Ishikawa (cell line): ENCODE results near the gene PRKCE.

Experiments used
- CEBPB ChIP-seq: IDR thresholded peaks from 2 replicates; pipeline ENCODE4 v1.6.1; 2012
- CREB1 ChIP-seq: IDR thresholded peaks from 2 replicates; pipeline ENCODE4 v1.6.1; 2012; ENCODE audit warnings: low read depth
- EGR1 ChIP-seq: IDR thresholded peaks from 2 replicates; pipeline ENCODE4 v1.6.1; 2012
- EP300 ChIP-seq: IDR thresholded peaks from 2 replicates; pipeline ENCODE4 v1.6.1; 2012; ENCODE audit warnings: borderline replicate concordance
- FOXM1 ChIP-seq: IDR thresholded peaks from 2 replicates; pipeline ENCODE4 v1.6.1; 2012; ENCODE audit warnings: low read depth, borderline replicate concordance
- NFIC ChIP-seq: IDR thresholded peaks from 2 replicates; pipeline ENCODE4 v1.6.1; 2012
- RAD21 ChIP-seq: IDR thresholded peaks from 2 replicates; pipeline ENCODE4 v1.6.1; 2012; ENCODE audit warnings: low read depth
- REST ChIP-seq: IDR thresholded peaks from 2 replicates; pipeline ENCODE4 v1.6.1; 2012; ENCODE audit warnings: low read depth, mild to moderate bottlenecking
- TAF1 ChIP-seq: IDR thresholded peaks from 2 replicates; pipeline ENCODE4 v1.6.1; 2012; ENCODE audit warnings: low read depth, mild to moderate bottlenecking
- TCF12 ChIP-seq: IDR thresholded peaks from 2 replicates; pipeline ENCODE4 v1.6.1; 2012; ENCODE audit warnings: low read depth
- TEAD4 ChIP-seq: IDR thresholded peaks from 2 replicates; pipeline ENCODE4 v1.6.1; 2012
- USF1 ChIP-seq: IDR thresholded peaks from 2 replicates; pipeline ENCODE4 v1.6.1; 2012
- YY1 ChIP-seq: IDR thresholded peaks from 2 replicates; pipeline ENCODE4 v1.6.1; 2012; ENCODE audit warnings: low read depth
- ZBTB7A ChIP-seq: IDR thresholded peaks from 2 replicates; pipeline ENCODE4 v1.6.1; 2012; ENCODE audit warnings: low read depth
- TF ChIP-seq, protein P1 (sequence below): IDR thresholded peaks from 2 replicates; pipeline ENCODE4 v1.6.1; 2012

Gene PRKCE

DNA sequence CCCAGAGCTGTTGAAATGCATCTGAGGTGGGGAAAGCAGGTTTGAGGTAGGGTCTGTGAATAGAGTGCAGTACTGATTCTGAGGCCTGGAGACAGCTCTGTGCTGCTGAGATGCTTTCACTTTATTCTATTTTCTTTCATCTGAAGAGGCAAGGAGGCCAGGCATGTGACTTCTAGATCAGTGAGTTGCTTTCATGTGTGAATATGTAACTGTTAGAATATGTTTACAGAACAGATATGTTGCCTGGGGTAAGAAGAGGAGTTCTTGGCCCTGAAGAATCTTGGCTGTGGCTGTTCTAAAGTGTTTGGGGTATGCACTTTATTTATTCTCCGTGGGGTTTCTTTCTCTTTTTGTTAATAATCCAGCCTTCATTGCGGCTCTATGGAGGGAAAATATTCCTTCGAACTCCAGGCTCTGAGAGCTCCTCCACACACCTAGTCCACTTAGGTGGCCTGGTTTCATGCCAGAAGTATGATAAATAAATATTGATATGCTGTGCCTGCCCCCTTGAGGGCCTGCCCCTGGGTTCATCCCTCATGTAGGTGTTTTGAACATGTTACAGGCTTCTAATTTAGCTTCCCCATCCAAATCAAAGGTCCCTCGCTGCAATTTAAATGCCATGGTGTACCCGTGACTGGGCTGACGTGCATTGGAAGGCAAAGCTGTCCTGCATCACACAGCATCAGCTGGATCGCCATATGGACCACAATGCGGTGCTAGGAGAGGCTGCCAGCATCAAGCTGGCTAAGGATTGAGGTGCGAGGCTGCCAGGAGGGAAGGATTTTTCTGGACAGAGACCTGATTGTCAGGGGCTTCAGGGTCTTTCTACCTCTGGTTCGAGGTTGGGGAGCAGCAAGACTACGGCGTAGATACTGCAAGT is 102.9 kb downstream of the PRKCE start:
- TF ChIP-seq CREB1 (no peak), REST (no peak), ZBTB7A (no peak), EP300 (no peak), USF1 (no peak), TCF12 (no peak), EGR1 (no peak), TEAD4 (no peak), YY1 (no peak), CEBPB (no peak), RAD21 (no peak), NFIC (no peak), TAF1 (no peak), FOXM1 (no peak)
- TF ChIP-seq, protein P1, sequence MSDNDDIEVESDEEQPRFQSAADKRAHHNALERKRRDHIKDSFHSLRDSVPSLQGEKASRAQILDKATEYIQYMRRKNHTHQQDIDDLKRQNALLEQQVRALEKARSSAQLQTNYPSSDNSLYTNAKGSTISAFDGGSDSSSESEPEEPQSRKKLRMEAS: no peak

- TF ChIP-seq EP300 (no peak), FOXM1 (no peak), TEAD4 (no peak), TCF12 (no peak), TAF1 (no peak), REST (no peak), NFIC (no peak)
Observed at GRCh38 chr2:45755585-45756335, 104.3 kb downstream of the PRKCE start.

- TF ChIP-seq TCF12 (no peak), CREB1 (no peak), NFIC (no peak), FOXM1 (no peak), TEAD4 (no peak), USF1 (no peak), CEBPB (no peak), YY1 (no peak), EGR1 (no peak), REST (no peak), EP300 (no peak), TAF1 (no peak), RAD21 (no peak), ZBTB7A (no peak)
- TF ChIP-seq, protein P1: no peak
Observed at GRCh38 chr2:45758018-45758417, 106.5 kb downstream of the PRKCE start.

- no peak for TF ChIP-seq TAF1
- TF ChIP-seq, protein P1: no peak
- no peak for TF ChIP-seq REST
- TF ChIP-seq RAD21: no peak
- TF ChIP-seq EP300: no peak
Observed at GRCh38 chr2:45759310-45759851, 107.9 kb downstream of the PRKCE start.
